HG03432 (cell line): Measurements from ENCODE around the gene PPP3CA.

Experiments
- ATAC-seq: cut with Tn5 transposase; IDR thresholded peaks from one replicate; pipeline ENCODE4 v1.9.1; 2021; ENCODE audit warnings: mild to moderate bottlenecking, moderate library complexity; ENCODE audit not compliant: unreplicated experiment

Gene PPP3CA

GRCh38 chr4:101347267-101347556 is at the start of gene PPP3CA:
TSS of gene PPP3CA (minus strand) at chr4:101347526.
- peak; percentile 20 for ATAC-seq

- ATAC-seq: no peak
These were observed 45.9 kb upstream of the PPP3CA start for GRCh38 chr4:101393256-101393655.

- ATAC-seq: no peak
These were observed 23.4 kb upstream of the PPP3CA start for GRCh38 chr4:101370663-101371210.

- ATAC-seq: no peak
These were observed 19.9 kb upstream of the PPP3CA start for GRCh38 chr4:101367201-101367600.

- ATAC-seq: no peak
These were observed 19.0 kb upstream of the PPP3CA start for GRCh38 chr4:101366331-101366730.

GRCh38 chr4:101357751-101358150 is 10.4 kb upstream of the PPP3CA start:
- no peak for ATAC-seq

GRCh38 chr4:101356928-101357327 is 9.6 kb upstream of the PPP3CA start:
- no peak for ATAC-seq

- ATAC-seq: no peak
These were observed 8.7 kb upstream of the PPP3CA start for GRCh38 chr4:101355767-101356702.

GRCh38 chr4:101355246-101355645 is 7.9 kb upstream of the PPP3CA start:
- peak; percentile 99 for ATAC-seq

- no peak for ATAC-seq
These were observed 2.4 kb upstream of the PPP3CA start for GRCh38 chr4:101349801-101350064.

GRCh38 chr4:101348995-101349800 is 1.9 kb upstream of the PPP3CA start:
- no peak for ATAC-seq

GRCh38 chr4:101348367-101348827 is 1.1 kb upstream of the PPP3CA start:
- no peak for ATAC-seq

- ATAC-seq: peak; percentile 81
These were observed 436 bp upstream of the PPP3CA start for GRCh38 chr4:101347557-101348366.

- ATAC-seq: peak; percentile 12
These were observed 717 bp downstream of the PPP3CA start for GRCh38 chr4:101346351-101347266.

GRCh38 chr4:101345596-101346350 is 1.6 kb downstream of the PPP3CA start:
- ATAC-seq: peak; percentile 11

GRCh38 chr4:101345271-101345595 is 2.1 kb downstream of the PPP3CA start:
- no peak for ATAC-seq

GRCh38 chr4:101339332-101339731 is 8.0 kb downstream of the PPP3CA start:
- ATAC-seq: no peak

- ATAC-seq: peak; percentile 17
These were observed 9.6 kb downstream of the PPP3CA start for GRCh38 chr4:101337688-101338087.

- peak; percentile 64 for ATAC-seq
These were observed 12.3 kb downstream of the PPP3CA start for GRCh38 chr4:101334963-101335572.
